ENCODE results near the gene NEAT1.

The NEAT1 gene

DNA sequence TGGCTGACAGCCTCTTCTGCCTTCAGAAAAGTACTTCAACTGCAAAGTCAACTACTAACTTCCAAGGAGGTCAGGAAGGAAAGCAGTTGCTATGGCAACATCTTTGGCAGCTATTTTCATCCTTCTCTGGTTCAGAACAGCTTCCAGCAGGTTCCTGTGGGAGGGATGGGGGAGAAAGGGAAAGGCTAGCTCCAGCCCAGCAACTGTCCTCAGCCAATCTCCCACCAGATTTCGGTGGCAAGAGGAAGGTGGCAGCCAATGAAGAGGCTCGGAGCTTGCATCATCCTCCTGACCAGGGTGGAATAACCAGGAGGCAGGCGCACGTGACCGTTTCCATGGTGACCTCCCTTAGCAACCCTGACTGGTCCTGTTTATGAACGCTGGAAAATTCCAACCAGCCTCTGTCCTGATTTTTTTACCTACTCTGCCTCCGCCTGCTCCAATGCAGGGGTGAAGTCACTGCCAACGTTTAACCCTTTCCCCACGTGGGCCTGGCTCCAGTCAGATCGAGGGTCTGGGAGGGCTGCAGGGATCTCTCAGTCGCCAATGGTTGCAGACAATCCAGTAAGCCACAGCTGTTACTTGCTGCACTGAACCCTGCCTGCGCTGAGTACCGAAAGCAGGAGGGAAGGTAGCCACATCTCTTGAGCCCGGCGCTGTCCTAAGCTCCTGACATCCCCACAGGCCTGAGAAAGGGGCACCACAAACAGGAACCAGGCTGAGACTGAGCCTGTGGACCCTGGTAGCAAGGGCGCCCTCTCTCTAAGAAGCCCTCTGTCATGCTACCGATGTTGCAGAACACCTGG is 65.1 kb downstream of the NEAT1 start:
- peak; percentile 100 for DNase-seq

- DNase-seq = peak; percentile 40
Measured at GRCh38 chr11:65488273-65489034, 65.9 kb downstream of the NEAT1 start.

DNA sequence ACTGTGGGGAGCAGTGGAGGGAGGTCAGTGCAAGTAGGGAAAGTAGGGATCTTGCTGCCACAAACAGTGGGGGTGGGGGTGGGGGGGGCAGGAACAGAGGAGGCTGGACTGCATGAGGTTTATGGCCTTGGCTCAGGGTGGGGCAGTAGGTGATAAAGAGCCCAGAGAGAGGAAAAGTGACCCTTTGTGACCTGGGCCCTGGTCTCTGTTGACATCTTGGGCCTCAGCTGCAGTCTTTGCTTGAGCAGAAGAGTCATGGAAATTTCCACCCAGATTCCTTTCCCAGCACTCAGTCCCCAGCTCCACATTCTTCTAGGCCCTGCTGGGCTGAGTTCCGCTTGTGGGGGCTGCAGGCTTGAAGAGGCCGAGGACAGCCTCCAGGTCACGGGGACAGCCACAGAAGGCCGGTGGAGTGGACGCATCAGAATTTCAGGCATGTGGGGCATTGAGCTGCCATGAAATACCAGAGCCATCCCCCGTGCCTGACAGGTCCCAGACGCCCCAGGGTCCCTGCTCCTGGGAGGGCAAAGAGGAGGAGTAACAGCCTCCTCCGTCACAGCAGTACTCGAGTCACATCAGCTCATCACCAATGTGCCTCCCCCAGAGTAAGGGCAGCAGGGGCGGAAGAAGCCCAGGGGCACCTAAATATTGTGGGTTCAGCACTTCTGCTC is 66.6 kb downstream of the NEAT1 start:
- peak; percentile 78 for DNase-seq

DNA sequence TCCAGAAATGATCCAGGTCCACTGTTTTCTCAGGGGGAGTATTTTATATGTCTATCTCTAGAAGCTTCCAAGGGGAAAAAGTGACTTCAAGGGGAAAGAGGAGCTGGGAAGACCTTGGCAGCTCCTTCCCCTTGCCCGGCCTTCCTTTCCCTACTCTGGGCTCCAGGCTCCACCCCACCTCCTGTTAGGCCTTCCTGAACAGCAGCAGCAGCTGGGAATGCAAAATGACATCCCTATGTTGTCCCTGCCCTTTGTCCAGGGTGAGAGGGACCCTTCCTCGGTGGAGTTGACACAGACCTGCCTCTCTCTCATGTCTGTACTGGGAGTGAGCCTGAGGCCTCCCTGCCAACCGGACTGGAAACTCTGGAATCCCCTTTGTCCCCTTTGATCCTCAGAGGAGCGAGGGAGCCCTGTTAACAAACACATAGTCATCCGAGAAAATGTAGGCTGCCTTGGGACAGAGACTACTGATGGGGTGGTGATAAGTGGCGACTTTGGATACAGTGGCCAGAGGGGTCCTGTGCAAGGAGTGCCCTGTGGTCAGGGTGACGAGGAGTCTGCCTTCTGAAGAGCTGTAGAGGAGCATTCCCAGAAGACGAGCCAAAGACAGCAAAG is 67.2 kb downstream of the NEAT1 start:
- DNase-seq = peak; percentile 28

GRCh38 chr11:65491163-65491465 is 68.5 kb downstream of the NEAT1 start:
- DNase-seq = no peak

DNA sequence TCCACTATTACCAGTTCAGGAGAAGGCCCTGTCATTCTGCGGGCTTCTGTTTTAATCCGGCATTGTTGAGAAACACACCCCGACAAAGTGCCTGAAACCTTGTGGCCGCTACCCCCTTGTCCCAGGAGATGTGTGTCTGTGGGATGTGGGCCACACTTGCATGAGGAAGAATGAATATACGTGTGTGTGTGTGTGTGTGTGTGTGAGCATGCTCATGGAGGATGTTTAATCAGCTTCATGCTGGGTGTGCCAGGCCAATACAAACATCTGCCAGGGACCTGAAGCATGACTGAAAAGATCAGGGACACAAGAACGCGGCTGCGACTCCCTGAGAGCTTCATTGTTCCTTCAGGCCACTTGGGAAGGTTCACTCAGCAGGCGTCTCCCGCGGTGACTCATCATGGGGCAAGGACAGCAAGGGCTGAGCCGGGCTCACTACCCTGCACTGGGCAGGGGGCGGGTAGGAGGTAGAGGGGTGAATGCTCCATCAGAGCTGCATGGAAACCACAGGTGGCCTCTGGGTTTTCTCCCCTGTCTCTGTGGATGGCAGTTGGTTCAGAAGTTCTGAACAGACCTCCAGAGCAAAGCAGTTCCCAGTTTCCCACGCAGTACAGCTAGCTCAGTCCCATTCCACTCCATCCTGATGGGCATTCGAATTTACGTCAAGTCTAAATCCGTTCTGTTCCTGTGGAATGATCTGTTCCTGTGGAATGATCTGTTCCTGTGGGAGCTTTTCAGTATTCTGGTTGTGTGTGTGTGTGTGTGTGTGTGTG is 69.2 kb downstream of the NEAT1 start:
- peak; percentile 95 for DNase-seq

- no peak for DNase-seq
Measured at GRCh38 chr11:65492387-65492636, 69.7 kb downstream of the NEAT1 start.

DNA sequence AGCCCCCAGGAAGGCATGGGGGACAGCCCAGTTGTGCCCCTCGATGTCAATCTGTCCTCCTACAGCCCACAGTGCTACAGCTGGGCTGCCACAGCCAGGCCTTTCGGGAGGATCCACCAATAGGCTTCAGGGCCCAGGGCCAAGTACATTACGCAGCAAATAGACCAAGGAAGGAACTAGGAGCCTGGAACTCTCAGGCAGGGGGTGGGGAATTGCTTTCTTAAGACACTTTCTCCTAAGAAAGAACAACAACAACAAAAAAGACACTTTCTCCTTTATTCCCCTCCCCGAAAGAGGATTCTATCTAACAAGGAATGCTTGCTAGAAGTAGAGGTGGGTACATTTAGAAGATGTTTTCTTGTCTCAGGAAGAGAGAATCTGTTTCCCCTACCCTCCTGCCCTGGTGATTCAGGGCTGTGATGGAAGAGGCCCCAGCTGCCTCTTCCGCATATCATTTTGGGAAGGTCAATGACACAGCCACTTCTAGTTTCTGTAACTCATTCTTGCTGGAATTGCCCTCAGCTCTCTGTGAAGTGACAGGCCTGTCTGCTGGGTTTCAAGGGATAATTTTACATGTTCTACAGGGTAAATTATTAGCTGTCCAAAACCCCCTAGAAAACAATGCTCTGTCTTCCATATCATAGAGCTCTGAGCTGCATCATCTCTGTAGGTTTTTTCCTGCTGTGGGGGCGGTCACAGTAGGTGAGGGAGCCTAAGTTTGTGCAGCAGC is 70.2 kb downstream of the NEAT1 start:
- peak; percentile 83 for DNase-seq

GRCh38 chr11:65493367-65494176 is 71.0 kb downstream of the NEAT1 start:
- peak; percentile 96 for DNase-seq
